ENCODE measurements around the gene MLLT3. TPM values are rescaled to one million over a fixed set of nuclear protein-coding genes. Genes with fewer than 3 reads are reported as not detected.

The MLLT3 gene
- total RNA-seq, 3 donors from 2014 or later, result 8.8 to 30.3 (median 22.6) TPM

DNA sequence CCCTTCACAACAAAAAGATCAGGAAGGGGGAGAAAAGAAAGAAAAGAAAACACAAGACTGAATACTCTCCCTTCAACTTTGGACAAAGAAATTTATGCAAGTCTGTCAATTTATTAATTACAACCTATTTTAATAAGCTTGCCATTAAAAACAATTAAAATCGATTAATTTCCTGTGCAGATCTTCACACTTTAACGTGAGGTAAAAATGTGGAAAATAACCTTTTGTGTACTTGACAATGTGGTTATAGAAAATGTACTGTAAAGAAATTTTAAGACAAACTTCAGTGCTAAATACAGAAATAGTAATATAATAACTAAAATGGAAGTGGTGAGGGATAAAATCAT is 2.7 kb upstream of the MLLT3 start:
- DNase-seq (ENCODE audit: low spot score in 2 of 2), result no peak
- H3K4me3 ChIP-seq, result peak overlapping the region in 1 of 3 donors; percentile 79
- no peaks in the 10 kb centered on the region for H3K4me1 ChIP-seq
- no peaks in the 10 kb centered on the region for H3K36me3 ChIP-seq
- TF ChIP-seq, protein P1, sequence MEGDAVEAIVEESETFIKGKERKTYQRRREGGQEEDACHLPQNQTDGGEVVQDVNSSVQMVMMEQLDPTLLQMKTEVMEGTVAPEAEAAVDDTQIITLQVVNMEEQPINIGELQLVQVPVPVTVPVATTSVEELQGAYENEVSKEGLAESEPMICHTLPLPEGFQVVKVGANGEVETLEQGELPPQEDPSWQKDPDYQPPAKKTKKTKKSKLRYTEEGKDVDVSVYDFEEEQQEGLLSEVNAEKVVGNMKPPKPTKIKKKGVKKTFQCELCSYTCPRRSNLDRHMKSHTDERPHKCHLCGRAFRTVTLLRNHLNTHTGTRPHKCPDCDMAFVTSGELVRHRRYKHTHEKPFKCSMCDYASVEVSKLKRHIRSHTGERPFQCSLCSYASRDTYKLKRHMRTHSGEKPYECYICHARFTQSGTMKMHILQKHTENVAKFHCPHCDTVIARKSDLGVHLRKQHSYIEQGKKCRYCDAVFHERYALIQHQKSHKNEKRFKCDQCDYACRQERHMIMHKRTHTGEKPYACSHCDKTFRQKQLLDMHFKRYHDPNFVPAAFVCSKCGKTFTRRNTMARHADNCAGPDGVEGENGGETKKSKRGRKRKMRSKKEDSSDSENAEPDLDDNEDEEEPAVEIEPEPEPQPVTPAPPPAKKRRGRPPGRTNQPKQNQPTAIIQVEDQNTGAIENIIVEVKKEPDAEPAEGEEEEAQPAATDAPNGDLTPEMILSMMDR (IDR thresholded peaks at IDR 0.05), result no peak
- TF ChIP-seq POLR2AphosphoS5 (IDR thresholded peaks at IDR 0.05), result no peak
- TF ChIP-seq POLR2A (IDR thresholded peaks at IDR 0.05), result no peak
- H3K9me3 ChIP-seq, result no peaks in the 10 kb centered on the region
- H3K27ac ChIP-seq, result no peak overlapping the region
- no peaks in the 10 kb centered on the region for H3K27me3 ChIP-seq
- intact Hi-C loops (cut with DNase I; ENCODE audit: low total_unique reads), result no loop called here

DNA sequence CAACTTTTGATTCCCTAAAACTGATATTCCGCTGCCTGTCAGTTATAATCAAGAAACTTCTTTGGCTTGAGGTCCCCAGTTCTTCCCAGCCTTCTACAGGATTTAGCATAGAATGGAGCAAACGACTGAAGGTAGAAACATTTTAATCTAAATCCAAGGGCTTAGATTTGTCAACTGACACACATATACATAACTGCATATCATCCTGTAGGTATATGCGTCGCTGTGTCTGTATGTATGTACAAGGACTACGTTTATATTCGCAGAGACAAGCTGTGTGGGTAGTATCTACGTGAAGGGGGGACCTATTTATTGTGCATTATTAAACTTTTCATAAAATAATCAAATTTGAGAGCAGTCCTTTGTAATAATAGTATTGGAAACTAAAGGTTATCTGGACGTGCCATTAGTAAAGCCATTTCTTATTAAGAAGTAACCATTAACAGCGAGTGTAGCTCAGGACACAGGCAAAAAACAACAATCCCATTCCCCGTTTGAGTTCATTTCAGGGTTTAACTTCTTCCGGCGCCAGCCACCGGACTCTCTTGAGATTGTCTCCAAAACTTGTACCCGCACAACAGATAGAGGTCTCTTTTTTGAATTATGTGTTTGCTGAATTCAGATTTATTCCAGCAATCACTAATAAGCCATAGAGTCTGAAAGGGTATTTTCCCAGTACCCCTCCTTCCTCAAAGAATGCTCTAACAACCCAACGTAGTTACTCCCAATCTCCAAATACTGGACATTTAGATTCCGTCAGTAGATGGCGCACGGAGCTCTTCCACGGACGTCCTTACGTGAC is 2.1 kb upstream of the MLLT3 start:
- peak in 1 of 2 donors; percentile 24 for DNase-seq (ENCODE audit: low spot score in 2 of 2)
- intact Hi-C loops (cut with DNase I; ENCODE audit: low total_unique reads), result loop anchor here (5.0 kb wide), 1 partner anchor 272 kb away; no protein-coding TSS in a partner anchor
- Histone ChIP-seq H3K36me3 (no peaks in the 10 kb centered on the region), H3K4me1 (peaks cover 0 to 2% of the 10 kb centered on the region in 2 donors), H3K27me3 (no peaks in the 10 kb centered on the region), H3K4me3 (peak overlapping the region; percentile 69 to 93 (median 79)), H3K9me3 (no peaks in the 10 kb centered on the region), H3K27ac (no peak overlapping the region)
- TF ChIP-seq POLR2AphosphoS5 (IDR thresholded peaks at IDR 0.05), result no peak
- TF ChIP-seq, protein P1 (IDR thresholded peaks at IDR 0.05), result peak in 2 of 3 donors; percentile 64 to 66

DNA sequence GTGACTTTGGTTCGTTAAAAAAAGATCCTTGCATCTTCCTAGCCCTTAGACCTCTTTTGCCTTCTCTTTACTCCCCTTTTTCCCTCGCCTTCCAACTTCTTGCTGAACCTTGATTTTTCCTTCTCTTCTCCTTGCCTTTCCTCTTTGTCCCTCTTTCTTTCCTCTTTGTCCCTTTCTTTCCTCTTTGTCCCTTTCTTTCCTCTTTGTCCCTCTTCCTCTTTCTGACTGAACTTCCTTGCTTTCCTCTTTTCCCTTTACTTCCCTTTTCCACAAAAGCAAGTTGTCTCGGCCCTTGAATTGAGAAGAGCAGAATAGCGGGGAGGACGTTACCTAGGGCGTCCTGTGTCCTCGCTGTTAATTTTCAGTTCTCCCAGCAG is 1.4 kb upstream of the MLLT3 start:
- Histone ChIP-seq H3K9me3 (no peaks in the 10 kb centered on the region), H3K27ac (peak overlapping the region; percentile 7 to 25), H3K4me1 (peaks cover 0 to 5% of the 10 kb centered on the region in 2 donors), H3K36me3 (no peaks in the 10 kb centered on the region), H3K27me3 (no peaks in the 10 kb centered on the region), H3K4me3 (peak overlapping the region; percentile 69 to 93 (median 79))
- TF ChIP-seq, protein P1 (IDR thresholded peaks at IDR 0.05), result no peak
- TF ChIP-seq POLR2A (IDR thresholded peaks at IDR 0.05) (no peak), POLR2AphosphoS5 (IDR thresholded peaks at IDR 0.05) (no peak)
- intact Hi-C loops (cut with DNase I; ENCODE audit: low total_unique reads), result loop anchor here (5.0 kb wide), 1 partner anchor 271 kb away; no protein-coding TSS in a partner anchor
- DNase-seq (ENCODE audit: low spot score in 2 of 2), result no peak

DNA sequence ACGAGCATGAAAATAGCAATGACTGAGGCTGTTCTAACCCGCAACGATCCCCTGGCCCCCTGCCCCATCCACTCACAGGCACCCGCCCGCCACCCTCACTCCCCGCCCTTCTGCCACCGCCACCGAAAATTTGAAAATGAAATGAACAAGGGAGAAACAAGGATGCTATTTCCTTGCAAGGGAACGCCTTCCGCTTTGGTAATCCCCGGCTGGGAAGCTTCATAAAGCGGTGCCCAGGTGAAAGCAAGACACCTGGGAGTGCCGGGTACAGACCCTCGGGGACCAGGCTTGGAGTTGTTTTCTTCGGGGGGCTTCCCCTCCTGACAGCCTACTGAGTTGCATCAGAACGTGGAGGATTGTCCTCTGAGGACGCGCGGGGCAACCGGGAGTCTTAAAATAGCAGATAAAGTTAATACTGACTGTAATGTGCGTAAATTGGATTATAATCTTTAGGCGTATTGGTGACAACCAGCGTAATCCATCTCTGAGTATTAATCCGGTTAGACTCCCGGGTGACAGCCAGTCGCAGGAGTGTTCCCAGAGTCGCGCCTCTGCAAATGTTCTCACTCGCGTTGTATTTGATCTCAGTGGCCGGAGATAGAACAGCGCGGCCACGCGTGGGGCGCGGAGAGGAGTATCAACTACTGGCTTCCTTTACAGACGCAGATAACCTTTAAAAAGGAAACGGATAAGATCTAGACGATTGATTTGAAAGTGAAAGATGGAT is 885 bp upstream of the MLLT3 start:
- H3K27me3 ChIP-seq, result no peaks in the 10 kb centered on the region
- intact Hi-C loops (cut with DNase I; ENCODE audit: low total_unique reads), result loop anchor here (5.0 kb wide), 1 partner anchor 271 kb away; no protein-coding TSS in a partner anchor
- H3K36me3 ChIP-seq, result no peaks in the 10 kb centered on the region
- TF ChIP-seq POLR2A (IDR thresholded peaks at IDR 0.05), result no peak
- TF ChIP-seq POLR2AphosphoS5 (IDR thresholded peaks at IDR 0.05), result no peak
- TF ChIP-seq, protein P1 (IDR thresholded peaks at IDR 0.05), result no peak
- no peaks in the 10 kb centered on the region for H3K9me3 ChIP-seq
- peaks cover 0 to 5% of the 10 kb centered on the region in 2 donors for H3K4me1 ChIP-seq
- H3K27ac ChIP-seq, result peak overlapping the region; percentile 70 to 75
- H3K4me3 ChIP-seq, result peak overlapping the region; percentile 69 to 93 (median 79)
- DNase-seq (ENCODE audit: low spot score in 2 of 2), result no peak
